Activated CD4-positive, alpha-beta T cell treated with anti-CD3 and anti-CD28 coated beads, Interleukin-2, amount 10 ng/mL, durations not matched to agents 24 days and 14 days (primary cell): ENCODE results near the gene PLB1. TPM values are rescaled to one million over a fixed set of nuclear protein-coding genes. Genes with fewer than 3 reads are reported as not detected.
A peak's percentile ranks its signal among the peaks of the same experiment; 100 is the strongest.

ENCODE experiments used
- DNase-seq: peaks from one replicate; pipeline ENCODE4 v3.0.0; 2022
- H3K27ac Mint-ChIP-seq: one replicate; pipeline ENCODE4 v1.8.0; 2022; ENCODE audit warnings: mild to moderate bottlenecking, mixed read lengths
- H3K27me3 Mint-ChIP-seq: one replicate; pipeline ENCODE4 v1.8.0; 2022; ENCODE audit warnings: mixed read lengths
- H3K36me3 Mint-ChIP-seq: one replicate; pipeline ENCODE4 v1.8.0; 2022; ENCODE audit warnings: low read depth, mild to moderate bottlenecking, mixed read lengths
- H3K4me1 Mint-ChIP-seq: one replicate; pipeline ENCODE4 v1.8.0; 2021; ENCODE audit warnings: mixed read lengths
- H3K4me3 Mint-ChIP-seq: one replicate; pipeline ENCODE4 v1.8.0; 2022; ENCODE audit warnings: mild to moderate bottlenecking, moderate library complexity, mixed read lengths
- H3K9me3 Mint-ChIP-seq: one replicate; pipeline ENCODE4 v1.8.0; 2021; ENCODE audit warnings: mixed read lengths
- intact Hi-C: fragments of 100-400 bp; cut with micrococcal nuclease; formaldehyde crosslinking; loops from one replicate; pipeline ENCODE4 v1.15.1; 2023
- total RNA-seq: library from RNA; stranded (reverse); gene quantifications from 2 replicates; pipeline ENCODE4 v1.2.3, GENCODE V29; 2022

PLB1 gene
- total RNA-seq, 1 donor from 2014 or later: 0.63 TPM

- no peak for DNase-seq
- no peak overlapping the region for H3K4me3 Mint-ChIP-seq
- no peaks in the 10 kb centered on the region for H3K9me3 Mint-ChIP-seq
- H3K27ac Mint-ChIP-seq: no peak overlapping the region
- H3K36me3 Mint-ChIP-seq: no peaks in the 10 kb centered on the region
- peaks cover 24% of the 10 kb centered on the region for H3K4me1 Mint-ChIP-seq
- no peaks in the 10 kb centered on the region for H3K27me3 Mint-ChIP-seq
- intact Hi-C loops: no loop called here
Measured at GRCh38 chr2:28640260-28640907, 144.5 kb downstream of the PLB1 start.

- no peaks in the 10 kb centered on the region for H3K27me3 Mint-ChIP-seq
- no peaks in the 10 kb centered on the region for H3K36me3 Mint-ChIP-seq
- no peak overlapping the region for H3K4me3 Mint-ChIP-seq
- no peak for DNase-seq
- H3K4me1 Mint-ChIP-seq: peaks cover 22% of the 10 kb centered on the region
- H3K9me3 Mint-ChIP-seq: no peaks in the 10 kb centered on the region
- H3K27ac Mint-ChIP-seq: no peak overlapping the region
- intact Hi-C loops: no loop called here
Measured at GRCh38 chr2:28640908-28641300, 145.0 kb downstream of the PLB1 start.

- Mint-ChIP-seq H3K9me3 (no peaks in the 10 kb centered on the region), H3K36me3 (no peaks in the 10 kb centered on the region), H3K27me3 (no peaks in the 10 kb centered on the region), H3K4me3 (no peak overlapping the region), H3K4me1 (peaks cover 22% of the 10 kb centered on the region), H3K27ac (no peak overlapping the region)
- intact Hi-C loops: no loop called here
- DNase-seq: no peak
Measured at GRCh38 chr2:28642796-28643195, 146.9 kb downstream of the PLB1 start.

GRCh38 chr2:28643327-28643726 lies 147.5 kb downstream of the PLB1 start:
- no peak for DNase-seq
- Mint-ChIP-seq H3K36me3 (no peaks in the 10 kb centered on the region), H3K27me3 (no peaks in the 10 kb centered on the region), H3K4me3 (no peak overlapping the region), H3K27ac (no peak overlapping the region), H3K4me1 (peaks cover 22% of the 10 kb centered on the region), H3K9me3 (no peaks in the 10 kb centered on the region)
- intact Hi-C loops: no loop called here

GRCh38 chr2:28643911-28644334 lies 148.1 kb downstream of the PLB1 start:
- H3K36me3 Mint-ChIP-seq: no peaks in the 10 kb centered on the region
- no peaks in the 10 kb centered on the region for H3K27me3 Mint-ChIP-seq
- no peaks in the 10 kb centered on the region for H3K9me3 Mint-ChIP-seq
- DNase-seq: no peak
- no peak overlapping the region for H3K4me3 Mint-ChIP-seq
- intact Hi-C loops: no loop called here
- peaks cover 26% of the 10 kb centered on the region for H3K4me1 Mint-ChIP-seq
- H3K27ac Mint-ChIP-seq: no peak overlapping the region

- Mint-ChIP-seq H3K9me3 (no peaks in the 10 kb centered on the region), H3K27me3 (no peaks in the 10 kb centered on the region), H3K4me1 (peaks cover 28% of the 10 kb centered on the region), H3K27ac (no peak overlapping the region), H3K36me3 (no peaks in the 10 kb centered on the region), H3K4me3 (no peak overlapping the region)
- no peak for DNase-seq
- intact Hi-C loops: loop anchor here (5.0 kb wide), 1 partner anchor 32 kb away; no protein-coding TSS in a partner anchor
Measured at GRCh38 chr2:28644760-28645159, 148.9 kb downstream of the PLB1 start.

- Mint-ChIP-seq H3K4me3 (no peak overlapping the region), H3K27ac (no peak overlapping the region), H3K36me3 (no peaks in the 10 kb centered on the region), H3K27me3 (no peaks in the 10 kb centered on the region), H3K4me1 (peaks cover 30% of the 10 kb centered on the region), H3K9me3 (no peaks in the 10 kb centered on the region)
- intact Hi-C loops: loop anchor here (5.0 kb wide), 1 partner anchor 33 kb away; no protein-coding TSS in a partner anchor
- no peak for DNase-seq
Measured at GRCh38 chr2:28645553-28645952, 149.7 kb downstream of the PLB1 start.

GRCh38 chr2:28647682-28648081 lies 151.8 kb downstream of the PLB1 start:
- H3K27me3 Mint-ChIP-seq: no peaks in the 10 kb centered on the region
- H3K9me3 Mint-ChIP-seq: no peaks in the 10 kb centered on the region
- H3K4me1 Mint-ChIP-seq: peaks cover 30% of the 10 kb centered on the region
- no peak overlapping the region for H3K4me3 Mint-ChIP-seq
- intact Hi-C loops: loop anchor here (5.0 kb wide), 1 partner anchor 35 kb away; no protein-coding TSS in a partner anchor
- no peak for DNase-seq
- H3K36me3 Mint-ChIP-seq: no peaks in the 10 kb centered on the region
- no peak overlapping the region for H3K27ac Mint-ChIP-seq

- intact Hi-C loops: loop anchor here (5.0 kb wide), 1 partner anchor 36 kb away; no protein-coding TSS in a partner anchor
- Mint-ChIP-seq H3K36me3 (no peaks in the 10 kb centered on the region), H3K9me3 (no peaks in the 10 kb centered on the region), H3K4me3 (no peak overlapping the region), H3K4me1 (peaks cover 29% of the 10 kb centered on the region), H3K27me3 (no peaks in the 10 kb centered on the region), H3K27ac (peak overlapping the region; percentile 82)
- no peak for DNase-seq
Measured at GRCh38 chr2:28648147-28648546, 152.3 kb downstream of the PLB1 start.

GRCh38 chr2:28648671-28649395 lies 153.0 kb downstream of the PLB1 start:
- Mint-ChIP-seq H3K27ac (peak overlapping the region; percentile 80), H3K36me3 (no peaks in the 10 kb centered on the region), H3K27me3 (no peaks in the 10 kb centered on the region), H3K4me3 (peak overlapping the region; percentile 33), H3K4me1 (peaks cover 27% of the 10 kb centered on the region), H3K9me3 (no peaks in the 10 kb centered on the region)
- DNase-seq: no peak
- intact Hi-C loops: loop anchor here (1.0 to 5.0 kb wide), 4 partner anchors 24 to 102 kb away; partner anchors contain the start of gene PPP1CB

GRCh38 chr2:28649481-28650265 lies 153.8 kb downstream of the PLB1 start:
- peak overlapping the region; percentile 80 for H3K27ac Mint-ChIP-seq
- intact Hi-C loops: loop anchor here (1.0 to 5.0 kb wide), 4 partner anchors 24 to 102 kb away; partner anchors contain the start of gene PPP1CB
- H3K36me3 Mint-ChIP-seq: no peaks in the 10 kb centered on the region
- DNase-seq: peak; percentile 65
- H3K9me3 Mint-ChIP-seq: no peaks in the 10 kb centered on the region
- no peaks in the 10 kb centered on the region for H3K27me3 Mint-ChIP-seq
- H3K4me1 Mint-ChIP-seq: peaks cover 30% of the 10 kb centered on the region
- peak overlapping the region; percentile 33 for H3K4me3 Mint-ChIP-seq

GRCh38 chr2:28650266-28650584 lies 154.4 kb downstream of the PLB1 start:
- H3K9me3 Mint-ChIP-seq: no peaks in the 10 kb centered on the region
- no peaks in the 10 kb centered on the region for H3K27me3 Mint-ChIP-seq
- peaks cover 31% of the 10 kb centered on the region for H3K4me1 Mint-ChIP-seq
- H3K4me3 Mint-ChIP-seq: no peak overlapping the region
- intact Hi-C loops: no loop called here
- DNase-seq: no peak
- no peaks in the 10 kb centered on the region for H3K36me3 Mint-ChIP-seq
- peak overlapping the region; percentile 80 for H3K27ac Mint-ChIP-seq

- intact Hi-C loops: no loop called here
- peaks cover under 1% of the 10 kb centered on the region for H3K27me3 Mint-ChIP-seq
Measured at GRCh38 chr2:28652217-28652616, 156.4 kb downstream of the PLB1 start.

More at GRCh38 chr2:28652217-28652616, 156.4 kb downstream of the PLB1 start:
- peaks cover 44% of the 10 kb centered on the region for H3K4me1 Mint-ChIP-seq
- H3K4me3 Mint-ChIP-seq: no peak overlapping the region
- peaks cover 1% of the 10 kb centered on the region for H3K9me3 Mint-ChIP-seq
- no peak overlapping the region for H3K27ac Mint-ChIP-seq
- no peak for DNase-seq
- no peaks in the 10 kb centered on the region for H3K36me3 Mint-ChIP-seq
